PFSK-1 (cell line): Measurements from ENCODE around the gene AKT2.

Experiments
- FOXP2 ChIP-seq: optimal IDR thresholded peaks from 2 replicates; pipeline ENCODE3; 2011; ENCODE audit warnings: borderline replicate concordance, control low read depth, inconsistent platforms; ENCODE audit not compliant: insufficient read depth; ENCODE audit errors: extremely low read length, extremely low read depth
- POLR2AphosphoS5 ChIP-seq: IDR thresholded peaks from 2 replicates; pipeline ENCODE4 v1.6.1; 2012; ENCODE audit warnings: low read depth, mild to moderate bottlenecking, control low read depth, low read length, moderate library complexity
- SIN3A ChIP-seq: IDR thresholded peaks from 2 replicates; pipeline ENCODE4 v1.6.1; 2012; ENCODE audit warnings: mild to moderate bottlenecking, low read length, moderate library complexity, borderline replicate concordance; ENCODE audit not compliant: insufficient read depth
- TAF1 ChIP-seq: IDR thresholded peaks from 2 replicates; pipeline ENCODE4 v1.6.1; 2012; ENCODE audit warnings: low read length, control low read depth, borderline replicate concordance; ENCODE audit not compliant: insufficient read depth
- TF ChIP-seq, protein P1 (sequence below), 2 experiments: IDR thresholded peaks; 2 replicates each; pipeline versions ENCODE4 v1.6.1 to v1.8.0; 2011 to 2012; ENCODE audit warnings: low read depth in 2 of 2, low read length in 2 of 2, control low read depth in 1 of 2, inconsistent platforms in 1 of 2, mild to moderate bottlenecking in 1 of 2, moderate library complexity in 1 of 2; ENCODE audit not compliant: insufficient read depth in 1 of 2

DNA sequence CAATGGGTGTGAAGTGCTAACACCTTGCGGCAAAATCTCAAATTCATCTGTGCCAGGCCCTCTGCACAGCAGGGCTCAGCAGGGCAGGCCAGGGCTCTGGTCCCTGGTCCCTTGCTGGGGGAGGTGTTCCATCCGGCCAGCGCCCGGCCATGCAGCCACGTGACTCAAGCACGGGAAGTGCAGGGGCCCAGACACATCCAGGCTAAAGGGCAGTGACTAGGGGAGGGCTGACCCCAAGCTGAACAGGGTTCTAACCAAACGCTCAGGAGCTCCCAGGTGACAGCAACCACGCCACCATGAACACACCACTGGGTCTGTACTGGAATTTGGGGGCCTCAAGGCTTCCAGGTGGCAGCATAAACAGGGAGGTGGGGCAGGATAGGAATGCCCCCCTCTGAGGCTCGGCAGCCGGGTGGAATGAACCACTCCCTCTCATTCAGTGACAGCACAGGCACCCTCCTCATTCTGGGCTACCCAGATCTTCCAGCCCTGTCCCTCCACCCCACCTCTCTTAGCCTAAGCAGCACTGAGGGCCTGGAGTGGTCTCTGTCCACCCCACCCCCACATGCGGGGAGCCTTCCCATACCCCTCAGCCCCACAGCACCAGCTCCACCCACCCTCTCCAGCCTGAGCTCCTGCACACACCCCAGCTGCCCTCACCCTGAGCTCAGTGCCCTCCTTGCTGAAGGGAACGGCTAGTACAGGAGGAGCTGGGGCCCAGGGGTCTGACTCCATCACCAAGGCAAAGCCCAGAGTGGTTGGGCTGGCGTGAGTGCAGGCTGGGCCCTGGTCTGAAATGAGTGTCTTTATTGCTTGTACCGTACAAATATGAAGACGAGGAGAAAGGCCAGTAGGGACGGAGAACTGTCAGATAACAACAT, 53.4 kb downstream of the AKT2 start:
- TF ChIP-seq POLR2AphosphoS5: peak; percentile 78
- TF ChIP-seq TAF1: peak; percentile 53; the same call in 1 of the 2 replicates
- TF ChIP-seq SIN3A: 0 out of 2 replicates have a peak, but pooled peaks have one; percentile 40
- TF ChIP-seq, protein P1, sequence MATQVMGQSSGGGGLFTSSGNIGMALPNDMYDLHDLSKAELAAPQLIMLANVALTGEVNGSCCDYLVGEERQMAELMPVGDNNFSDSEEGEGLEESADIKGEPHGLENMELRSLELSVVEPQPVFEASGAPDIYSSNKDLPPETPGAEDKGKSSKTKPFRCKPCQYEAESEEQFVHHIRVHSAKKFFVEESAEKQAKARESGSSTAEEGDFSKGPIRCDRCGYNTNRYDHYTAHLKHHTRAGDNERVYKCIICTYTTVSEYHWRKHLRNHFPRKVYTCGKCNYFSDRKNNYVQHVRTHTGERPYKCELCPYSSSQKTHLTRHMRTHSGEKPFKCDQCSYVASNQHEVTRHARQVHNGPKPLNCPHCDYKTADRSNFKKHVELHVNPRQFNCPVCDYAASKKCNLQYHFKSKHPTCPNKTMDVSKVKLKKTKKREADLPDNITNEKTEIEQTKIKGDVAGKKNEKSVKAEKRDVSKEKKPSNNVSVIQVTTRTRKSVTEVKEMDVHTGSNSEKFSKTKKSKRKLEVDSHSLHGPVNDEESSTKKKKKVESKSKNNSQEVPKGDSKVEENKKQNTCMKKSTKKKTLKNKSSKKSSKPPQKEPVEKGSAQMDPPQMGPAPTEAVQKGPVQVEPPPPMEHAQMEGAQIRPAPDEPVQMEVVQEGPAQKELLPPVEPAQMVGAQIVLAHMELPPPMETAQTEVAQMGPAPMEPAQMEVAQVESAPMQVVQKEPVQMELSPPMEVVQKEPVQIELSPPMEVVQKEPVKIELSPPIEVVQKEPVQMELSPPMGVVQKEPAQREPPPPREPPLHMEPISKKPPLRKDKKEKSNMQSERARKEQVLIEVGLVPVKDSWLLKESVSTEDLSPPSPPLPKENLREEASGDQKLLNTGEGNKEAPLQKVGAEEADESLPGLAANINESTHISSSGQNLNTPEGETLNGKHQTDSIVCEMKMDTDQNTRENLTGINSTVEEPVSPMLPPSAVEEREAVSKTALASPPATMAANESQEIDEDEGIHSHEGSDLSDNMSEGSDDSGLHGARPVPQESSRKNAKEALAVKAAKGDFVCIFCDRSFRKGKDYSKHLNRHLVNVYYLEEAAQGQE (IDR thresholded peaks at IDR 0.05; ENCODE audit: insufficient read depth in 1 of 2, low read depth in 2 of 2, low read length in 2 of 2): peak in 1 of 2 experiments; percentile 51; a peak in 1 of 4 replicates
- TF ChIP-seq FOXP2: peak; percentile 95
